NCI-H1436 (cell line): ENCODE data around the gene ITGA5.
A peak's percentile ranks its signal among the peaks of the same experiment; 100 is the strongest.

Experiments
- DNase-seq: peaks from one replicate; lab custom pipeline; 2025; lab: John Stamatoyannopoulos, UW

The ITGA5 gene

DNA sequence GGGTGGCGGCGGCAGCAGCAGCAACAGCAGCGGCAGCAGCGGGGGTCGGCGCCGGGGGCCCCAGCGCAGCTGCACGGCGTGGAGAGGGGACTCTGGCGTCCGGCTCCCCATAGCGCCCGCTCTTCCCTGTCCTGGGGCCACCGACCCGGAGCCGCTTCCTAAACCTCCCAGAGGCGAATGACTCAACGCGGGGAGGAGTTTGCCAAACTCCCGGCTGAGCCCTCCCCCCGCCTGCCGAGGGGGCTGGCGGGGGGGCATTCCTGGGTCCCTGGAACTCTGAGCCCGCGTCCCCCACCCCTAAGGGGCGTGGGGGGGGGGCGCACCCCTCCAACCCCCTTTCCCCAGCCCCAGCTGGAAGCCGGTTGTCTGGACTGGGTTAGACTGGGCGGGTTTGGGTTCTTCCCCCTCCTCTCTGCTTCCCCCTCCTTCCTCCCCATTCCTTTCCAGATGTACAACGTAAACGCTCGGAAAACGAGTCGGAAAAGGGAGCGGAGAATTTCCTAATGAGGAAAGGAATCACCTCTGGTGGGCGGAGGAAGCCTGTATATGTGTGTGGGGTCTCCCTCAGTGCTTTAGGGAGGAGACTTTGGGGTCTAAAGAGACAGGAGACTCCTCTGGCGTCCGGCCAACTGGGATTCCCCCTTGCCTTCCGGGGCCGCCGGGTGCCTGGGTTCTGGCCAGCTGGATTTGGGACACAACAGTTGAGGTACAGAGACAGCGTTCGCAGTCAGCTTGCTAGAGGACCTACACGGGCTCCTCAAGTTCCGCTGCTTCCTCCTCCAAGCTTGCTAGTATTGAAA, at the start of gene ITGA5:
Gene ITGA5 (minus strand): TSS at position 179 of the 800 bp plus-strand sequence. CDS start 68 bp downstream, at position 111.
- no peak for DNase-seq

DNA sequence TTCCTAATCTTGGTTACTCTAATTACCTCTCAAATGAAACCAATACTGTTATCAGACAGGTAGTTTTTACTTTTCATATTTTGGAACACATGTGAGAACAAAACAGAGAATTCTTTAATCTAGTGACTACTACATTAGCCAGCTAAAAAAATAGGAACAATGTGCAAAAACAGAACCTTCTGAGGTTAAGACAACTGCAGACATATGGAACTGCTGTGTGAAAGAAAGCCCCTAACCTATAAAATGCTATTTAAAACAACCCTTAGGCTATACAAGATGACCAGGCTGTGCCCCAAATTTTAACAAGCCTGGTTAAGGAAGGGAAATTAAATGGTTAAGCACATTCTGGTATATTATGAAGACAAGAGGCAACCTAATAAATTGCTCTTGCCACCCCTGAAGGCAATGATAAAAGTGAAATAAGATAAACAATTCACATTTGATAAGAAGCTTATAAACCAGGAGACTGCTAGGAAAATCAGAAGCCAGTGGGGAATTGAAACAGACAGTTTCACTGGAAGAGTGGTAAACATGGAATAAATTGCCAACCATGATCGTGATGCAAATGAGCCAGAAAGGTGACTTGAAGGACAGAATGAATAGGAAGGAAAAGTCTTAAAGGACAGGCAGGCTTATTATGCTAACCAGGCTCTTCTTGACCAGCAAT, 46.9 kb upstream of the ITGA5 start:
- DNase-seq = no peak

DNA sequence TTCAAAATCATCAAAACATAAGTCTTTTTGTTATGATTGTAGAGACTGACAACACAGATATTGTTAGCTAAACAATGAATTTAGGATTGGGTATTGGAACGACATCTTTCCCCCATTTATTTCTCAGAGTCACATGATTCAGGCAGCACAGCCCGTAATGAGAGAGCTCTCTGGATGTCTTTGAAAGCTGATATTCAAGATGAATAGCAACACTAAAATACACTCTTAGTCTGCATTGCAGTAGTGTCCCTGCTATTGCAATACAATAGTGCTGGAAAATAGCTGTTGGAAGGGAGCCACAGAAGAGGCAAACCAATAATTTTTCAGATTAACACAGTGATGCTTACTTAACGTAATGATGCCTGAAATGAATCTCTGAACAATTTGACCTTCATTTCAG, 44.4 kb upstream of the ITGA5 start:
- no peak for DNase-seq

DNA sequence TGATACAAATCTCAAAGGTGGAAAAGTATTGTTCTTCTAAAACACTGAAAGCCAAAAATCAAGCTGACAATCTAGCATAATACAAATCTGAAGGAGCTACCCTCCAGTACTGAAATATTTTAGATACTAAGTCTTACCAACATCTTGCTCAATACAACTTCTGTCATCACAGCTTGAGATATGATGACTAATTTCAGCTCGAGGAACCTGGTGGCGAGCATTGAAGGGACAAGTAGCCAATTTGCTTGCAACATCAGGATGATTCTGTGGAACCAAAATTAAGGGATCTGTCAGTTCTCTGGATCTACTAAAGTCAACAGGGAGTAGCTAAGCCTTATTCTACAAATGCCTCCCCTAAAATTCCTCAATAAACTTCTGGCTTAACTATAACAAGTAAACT, 44.0 kb upstream of the ITGA5 start:
- DNase-seq = no peak

DNA sequence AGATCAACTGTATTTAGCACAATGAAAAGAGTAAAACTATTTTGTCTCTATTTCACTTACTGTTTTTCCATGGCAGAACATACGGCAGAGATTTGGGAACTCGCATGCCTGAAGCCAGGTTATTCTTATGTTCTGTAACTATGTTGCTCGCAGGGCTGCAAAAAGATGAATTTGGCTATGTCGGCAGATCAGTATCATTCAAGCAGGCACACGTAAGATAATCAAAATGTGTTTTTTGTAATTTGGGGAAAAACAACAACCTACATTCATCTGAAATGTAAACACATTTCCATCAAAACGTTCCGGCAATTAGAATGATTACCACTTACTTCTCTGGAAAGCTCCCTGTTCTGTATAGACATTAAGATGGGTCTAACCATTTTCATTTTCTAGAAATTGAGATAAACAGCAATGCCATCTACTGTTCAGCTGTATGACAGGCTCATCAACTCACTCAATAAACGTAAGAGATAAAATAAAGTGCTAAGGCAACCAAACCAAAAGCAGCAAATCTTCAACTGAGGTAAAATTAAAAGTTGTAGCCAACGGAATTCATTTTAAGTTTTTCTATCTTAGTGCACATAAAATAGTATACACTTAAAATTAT, 41.4 kb upstream of the ITGA5 start:
- no peak for DNase-seq

DNA sequence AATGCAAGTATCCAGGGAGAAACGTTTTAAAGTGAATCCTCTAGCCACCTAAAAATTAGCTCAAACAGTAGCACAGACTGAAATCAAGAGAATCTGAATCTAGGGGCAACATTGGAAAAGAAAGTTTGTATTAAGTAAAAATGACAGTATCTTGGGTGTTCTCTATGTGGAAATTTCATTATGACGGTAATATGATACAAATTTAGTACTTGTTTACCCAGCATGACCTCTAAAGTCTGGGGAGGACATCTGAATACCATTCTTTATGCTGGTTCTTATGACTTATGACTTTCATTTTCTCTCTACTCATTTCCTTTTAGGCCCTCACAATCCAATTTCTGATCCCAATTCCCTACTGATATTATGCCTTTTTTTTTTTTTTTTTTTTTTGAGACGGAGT, 40.3 kb upstream of the ITGA5 start:
- no peak for DNase-seq

DNA sequence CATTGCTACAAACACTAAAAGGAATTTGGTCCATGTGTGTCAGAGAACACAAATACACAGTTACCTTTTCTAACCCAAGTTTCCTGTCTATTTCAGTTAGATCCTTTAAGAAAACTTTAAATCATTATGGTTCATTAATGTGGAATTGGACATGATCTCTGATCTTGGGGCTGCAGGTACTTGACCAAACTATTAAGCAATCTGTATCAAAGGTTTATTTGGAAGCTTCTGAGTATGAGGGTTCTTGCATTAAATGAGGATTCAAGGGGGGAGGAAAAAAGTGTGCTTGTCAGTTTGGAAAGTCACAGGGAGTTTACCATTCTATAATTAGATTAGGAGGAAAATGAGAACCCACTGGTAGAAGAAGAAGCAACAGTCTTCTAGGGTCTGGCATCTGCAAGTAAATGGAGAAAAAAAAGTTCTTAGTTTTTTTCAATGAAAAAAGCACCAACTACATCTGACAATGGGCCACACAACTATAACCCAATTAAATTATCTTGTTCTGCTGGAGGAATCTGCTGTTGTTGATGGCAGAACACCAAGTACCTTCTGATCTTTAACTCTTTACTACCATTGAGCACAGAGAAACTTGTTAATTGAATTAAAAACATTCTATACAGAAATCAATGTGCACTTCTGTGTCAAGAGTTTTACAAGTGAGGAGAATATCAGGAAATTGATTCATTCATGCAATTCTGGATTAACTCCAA, 36.8 kb upstream of the ITGA5 start:
- DNase-seq = no peak

DNA sequence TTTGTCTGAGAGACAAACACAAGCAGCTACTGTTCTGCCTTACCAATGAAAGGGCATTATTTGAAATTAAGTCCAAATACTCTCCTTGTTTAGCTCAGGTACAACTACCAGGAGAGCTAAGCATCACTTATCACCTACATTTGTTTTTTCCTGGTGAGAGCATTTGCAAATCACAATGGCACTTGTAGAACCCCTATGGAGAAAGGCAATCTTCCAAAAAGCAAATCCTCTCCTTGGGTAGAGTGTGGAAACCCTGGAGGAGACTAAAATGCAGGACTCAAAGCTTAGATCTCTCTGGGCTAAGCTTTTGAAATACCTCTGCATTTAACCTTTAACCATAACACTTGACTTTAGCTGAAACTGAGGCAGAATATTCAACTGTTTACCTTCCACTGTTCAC, 33.6 kb upstream of the ITGA5 start:
- DNase-seq = no peak

DNA sequence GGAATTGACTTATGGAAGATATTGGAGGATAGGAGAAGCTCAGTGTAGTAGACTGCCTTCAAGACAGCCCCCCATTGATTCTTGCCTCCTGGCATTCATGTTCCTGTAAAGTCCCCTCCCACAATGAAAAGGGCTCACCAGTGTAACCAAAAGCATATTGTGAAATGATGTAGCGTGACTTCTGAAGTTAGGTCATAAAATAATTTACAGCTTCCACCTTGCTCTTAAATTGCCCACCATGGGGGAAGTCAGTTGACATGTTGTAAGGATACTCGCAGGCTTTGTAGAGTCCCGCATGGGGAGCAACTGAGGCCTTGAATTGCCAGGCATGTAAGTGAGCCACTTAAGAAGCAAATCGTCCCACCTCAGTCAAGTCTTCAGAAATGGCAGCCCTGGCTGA, 29.3 kb upstream of the ITGA5 start:
- DNase-seq = no peak

DNA sequence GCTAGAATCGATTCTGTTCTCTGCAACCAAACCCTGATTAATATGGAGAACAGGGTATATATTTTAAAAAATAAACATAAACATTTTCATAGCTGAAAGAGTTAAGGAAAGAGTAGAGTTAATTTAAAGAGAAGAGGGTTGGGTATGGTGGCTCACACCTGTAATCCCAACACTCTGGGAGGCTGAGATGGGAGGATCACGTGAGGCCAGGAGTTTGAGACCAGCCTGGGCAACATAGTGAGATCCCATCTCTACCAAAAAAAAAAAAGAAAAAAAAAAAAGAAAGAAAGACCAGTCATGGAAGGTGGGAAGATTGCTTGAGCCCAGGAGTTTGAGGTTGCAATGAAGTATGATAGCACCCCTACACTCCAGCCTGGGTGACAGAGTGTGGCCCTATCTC, 28.9 kb upstream of the ITGA5 start:
- no peak for DNase-seq

DNA sequence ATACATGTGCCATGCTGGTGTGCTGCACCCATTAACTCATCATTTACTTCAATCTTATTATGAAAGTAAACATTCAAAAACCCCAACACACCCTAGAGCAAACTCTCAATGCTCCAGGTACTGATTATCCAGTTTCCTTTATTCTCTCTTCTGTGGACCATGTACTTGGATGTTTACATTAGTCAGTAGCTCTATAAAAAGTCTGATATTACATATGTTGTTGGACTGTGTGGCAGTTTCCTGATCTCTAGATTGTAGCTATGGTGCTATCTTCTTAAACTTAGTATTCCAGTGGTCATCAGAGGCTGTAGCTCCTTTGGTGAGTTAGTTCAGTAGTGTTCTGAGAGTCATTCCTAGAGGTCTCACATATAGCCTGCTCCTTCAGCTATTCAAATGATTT, 25.1 kb upstream of the ITGA5 start:
- DNase-seq = no peak

DNA sequence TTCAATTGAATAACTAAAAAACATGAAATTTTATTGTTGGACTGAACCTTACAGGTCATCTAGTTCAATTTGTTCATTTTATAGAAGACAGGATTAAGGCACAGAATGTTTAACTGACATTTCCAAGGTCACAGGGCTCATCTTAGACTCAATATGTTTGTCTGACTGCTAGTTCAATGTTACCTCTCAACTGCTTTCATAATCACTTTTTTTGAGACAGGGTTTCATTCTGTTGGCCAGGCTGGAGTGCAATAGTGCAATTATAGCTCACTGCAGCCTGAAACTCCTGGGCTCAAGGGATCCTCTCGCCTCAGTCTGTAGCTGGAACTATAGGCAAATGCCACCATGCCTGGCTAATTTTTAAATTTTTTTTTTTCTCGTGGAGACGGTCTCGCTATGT, 24.4 kb upstream of the ITGA5 start:
- DNase-seq = no peak

DNA sequence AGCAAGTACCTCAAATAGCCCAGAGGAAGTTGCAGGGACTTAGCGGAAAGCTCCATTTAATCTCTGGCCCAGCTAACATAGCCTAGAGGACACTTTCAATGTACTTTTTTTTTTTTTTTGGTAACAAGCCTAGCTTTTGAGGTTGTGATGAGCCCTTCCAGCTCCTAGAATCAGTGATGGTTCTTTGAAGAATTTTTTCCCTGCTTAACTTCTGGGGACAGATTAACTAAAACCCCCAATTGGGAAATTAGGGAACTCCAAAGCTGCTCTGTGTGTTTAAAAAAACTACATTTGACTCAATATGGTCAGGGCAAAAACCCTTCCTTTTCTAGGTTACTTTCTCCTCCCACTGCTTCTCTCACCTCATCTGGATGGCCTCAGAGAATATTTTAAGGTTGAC, 23.9 kb upstream of the ITGA5 start:
- DNase-seq = no peak

DNA sequence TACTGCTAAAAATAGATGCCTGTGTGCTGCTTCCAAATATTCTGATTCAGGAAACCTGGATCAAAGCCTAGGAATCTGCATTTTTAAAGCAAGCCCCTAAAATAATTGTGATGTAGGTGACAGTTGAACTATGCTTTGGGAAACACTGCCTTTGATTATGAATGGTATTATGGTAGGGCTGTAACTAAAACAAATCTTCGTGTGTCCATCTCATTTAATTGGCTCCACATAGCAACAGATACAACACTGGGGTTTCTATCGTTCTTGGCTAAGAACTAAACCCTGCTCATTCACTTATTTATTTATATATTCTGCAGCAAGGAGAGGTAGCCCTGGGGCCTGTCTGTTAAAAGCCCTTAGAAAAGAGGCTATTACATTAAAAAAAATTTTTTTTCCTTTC, 23.0 kb upstream of the ITGA5 start:
- no peak for DNase-seq

DNA sequence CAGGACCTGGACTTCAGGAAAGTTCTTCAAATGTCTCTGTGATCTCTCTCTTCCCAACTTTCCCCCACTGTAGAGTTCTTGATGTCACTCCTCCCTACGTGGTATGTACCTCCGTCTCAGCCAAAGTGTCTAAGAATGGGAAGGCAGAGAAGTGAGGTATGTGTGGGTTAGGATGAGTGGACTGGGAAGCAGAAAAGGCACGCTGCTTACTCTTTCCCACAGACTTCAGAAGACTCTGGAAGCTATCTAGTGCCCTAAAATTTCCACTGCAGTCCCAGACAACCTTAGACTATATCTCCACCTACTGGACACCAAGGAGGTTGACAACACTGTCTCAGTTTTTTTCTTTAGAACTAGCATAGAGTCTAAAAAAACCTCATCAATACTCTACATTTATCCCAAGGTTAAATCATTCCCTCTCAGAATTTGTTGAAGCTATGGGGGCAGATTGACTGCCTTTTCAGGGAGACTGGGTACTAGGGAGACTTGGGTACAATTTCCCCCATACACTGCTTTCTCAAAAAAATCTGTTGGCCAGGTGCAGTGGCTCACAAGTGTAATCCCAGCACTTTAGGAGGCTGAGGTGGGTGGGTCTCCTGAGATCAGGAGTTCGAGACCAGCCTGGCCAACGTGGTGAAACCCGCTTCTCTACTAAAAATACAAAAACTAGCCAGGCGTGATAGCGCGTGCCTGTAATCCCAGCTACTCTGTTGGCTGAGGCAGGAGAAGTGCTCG, 20.6 kb upstream of the ITGA5 start:
- peak; percentile 34 for DNase-seq

DNA sequence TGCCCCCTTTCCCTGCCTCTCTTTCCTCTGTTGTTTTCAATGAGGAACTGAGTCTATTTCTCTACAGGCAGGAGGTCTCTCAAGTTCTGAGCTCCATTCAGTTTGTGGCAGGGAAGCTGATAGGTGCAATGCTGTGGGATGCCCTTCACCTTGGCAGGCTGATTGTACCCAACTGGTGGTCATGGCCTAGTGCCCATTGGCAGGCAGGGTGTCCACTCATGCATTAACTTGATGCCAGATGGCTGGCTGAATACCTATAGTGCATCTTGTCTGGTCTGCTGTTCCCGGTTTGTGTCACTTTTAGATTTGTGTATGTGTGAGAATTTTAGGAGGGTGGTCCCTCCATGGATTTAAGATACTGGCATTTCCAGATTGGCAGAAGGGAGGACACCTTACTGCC, 20.0 kb upstream of the ITGA5 start:
- DNase-seq = no peak

DNA sequence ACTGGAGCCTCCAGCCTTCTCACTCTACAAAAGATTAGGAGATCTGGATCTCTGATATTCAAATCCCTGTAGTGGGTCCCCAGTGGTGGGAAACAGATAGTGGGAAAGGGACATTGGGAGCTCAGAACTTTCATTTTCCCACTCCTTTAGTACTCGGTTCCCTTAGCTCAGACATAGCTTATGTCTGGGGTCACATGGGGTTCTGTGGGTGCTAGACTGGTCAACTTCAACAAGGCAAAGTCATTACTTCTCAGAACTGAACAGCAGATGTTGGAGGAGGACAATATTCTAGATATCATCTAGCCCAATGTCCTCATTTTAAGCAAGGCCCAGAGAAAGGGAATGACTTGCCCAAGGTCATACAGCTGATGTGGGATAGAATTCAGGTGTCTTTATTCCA, 19.5 kb upstream of the ITGA5 start:
- no peak for DNase-seq

DNA sequence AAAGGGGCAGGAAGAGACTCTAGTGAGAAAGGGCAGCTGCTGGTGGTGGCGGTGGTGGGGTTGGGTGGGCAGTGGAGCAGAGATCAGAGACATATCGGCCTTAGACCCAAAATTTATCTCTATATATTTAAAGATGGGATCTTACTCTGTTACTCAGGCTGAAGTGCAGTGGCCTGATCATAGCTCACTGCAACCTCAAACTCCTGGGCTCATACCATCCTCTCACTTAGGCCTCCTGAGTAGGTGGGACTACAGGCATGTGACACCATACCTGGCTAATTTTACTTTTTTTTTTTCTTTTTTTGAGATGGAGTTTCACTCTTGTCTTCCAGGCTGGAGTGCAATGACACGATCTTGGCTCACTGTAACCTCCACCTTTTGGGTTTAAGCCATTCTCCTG, 18.6 kb upstream of the ITGA5 start:
- DNase-seq = no peak

DNA sequence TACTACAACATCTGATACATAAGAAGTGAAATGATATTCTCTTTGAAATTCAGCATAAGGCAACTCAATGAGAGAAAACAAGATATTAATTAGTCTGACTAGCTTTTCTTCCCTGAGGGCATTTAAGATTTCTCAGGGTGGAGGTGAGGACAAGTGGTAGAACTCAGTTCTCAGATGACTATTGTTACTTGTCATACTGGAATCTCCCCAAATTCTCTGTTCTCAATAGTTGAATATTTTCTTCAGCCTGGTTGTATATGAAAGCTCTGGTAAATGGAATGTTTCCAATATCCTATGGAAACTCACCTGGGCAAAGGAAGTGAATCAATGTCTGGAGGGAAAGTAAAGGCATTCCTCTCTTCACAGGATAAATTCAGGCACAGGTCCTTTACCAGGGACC, 18.2 kb upstream of the ITGA5 start:
- DNase-seq = no peak

DNA sequence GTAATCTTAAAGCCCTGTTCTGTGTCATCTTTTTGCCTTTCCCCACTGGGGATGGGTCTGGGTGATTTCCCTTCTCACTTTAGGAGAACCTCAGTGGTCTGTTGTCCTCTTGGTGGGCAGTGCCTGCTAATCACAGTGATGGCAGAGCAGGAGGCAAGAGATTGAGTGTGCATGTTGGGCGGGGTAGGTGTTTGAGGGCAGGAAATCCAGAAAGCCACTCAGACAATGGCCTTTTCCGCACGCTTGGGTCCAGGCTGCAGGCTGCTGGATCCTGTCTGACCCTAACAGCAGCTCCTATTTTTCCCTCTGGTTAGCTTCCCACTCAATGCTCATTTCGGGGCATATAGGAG, 13.7 kb upstream of the ITGA5 start:
- no peak for DNase-seq

DNA sequence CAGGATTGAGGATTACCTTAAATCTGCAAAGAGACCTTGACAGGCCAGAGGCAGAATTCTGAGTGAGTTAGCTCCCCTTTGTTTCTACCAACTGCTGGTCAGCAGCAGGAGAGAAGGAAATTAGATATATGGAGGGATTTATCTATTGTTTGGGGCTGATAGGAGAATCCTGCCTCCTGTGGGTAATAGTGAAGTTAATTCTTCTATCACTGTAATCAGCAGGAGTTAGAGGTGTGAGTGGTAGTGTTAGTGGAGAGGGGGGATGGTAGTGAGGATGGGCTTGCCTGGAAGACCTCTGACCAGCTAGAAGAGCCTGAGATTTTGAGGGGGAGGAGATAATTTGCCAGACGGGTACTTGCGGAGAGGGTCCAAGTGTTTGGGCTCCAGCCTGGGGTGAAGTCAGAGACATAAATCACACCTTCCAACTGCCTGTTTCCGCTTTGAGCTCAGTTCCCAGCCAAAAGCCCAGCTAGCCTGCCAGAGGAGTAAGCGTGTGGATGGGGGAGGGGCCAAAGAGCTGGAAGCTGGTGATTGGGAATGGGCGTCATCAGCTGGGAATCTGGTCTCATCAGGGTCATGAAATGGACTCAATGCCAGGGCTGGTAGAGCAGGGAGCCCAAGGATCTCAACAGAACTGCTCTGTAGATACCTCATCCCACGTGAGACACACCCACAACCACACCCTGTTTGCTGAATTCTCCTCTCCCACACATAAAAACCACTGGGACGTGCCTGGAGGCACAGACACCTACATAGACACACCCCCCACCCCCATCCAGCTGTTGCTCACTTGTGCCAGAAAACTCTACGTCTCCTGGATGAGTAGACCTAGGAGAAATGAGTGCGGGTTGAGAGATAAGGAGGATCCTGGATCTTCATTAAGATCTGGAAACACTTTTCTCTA, 13.1 kb upstream of the ITGA5 start:
- DNase-seq = no peak
